Ascending aorta (tissue), 2 donors: ENCODE data around the gene VDR. TPM values are rescaled to one million over a fixed set of nuclear protein-coding genes. Genes with fewer than 3 reads are reported as not detected.

Experiments
- DNase-seq, 2 donors: peaks; one replicate each; pipeline ENCODE4 v3.0.0-alpha.2; 2019; ENCODE audit warnings: low spot score in 2 of 2
- H3K27ac ChIP-seq, 2 donors: fragments of 200-600 bp; sonication (generic); one replicate each; pipeline ENCODE4 v1.5.1; 2016 to 2017; ENCODE audit warnings: mild to moderate bottlenecking in 1 of 2
- H3K27me3 ChIP-seq: fragments of 200-600 bp; sonication (generic); one replicate; pipeline ENCODE4 v1.5.1; 2017
- H3K36me3 ChIP-seq, 2 donors: fragments of 200-600 bp; sonication (generic); one replicate each; pipeline ENCODE4 v1.5.1; 2016
- H3K4me1 ChIP-seq, 2 donors: fragments of 200-600 bp; sonication (generic); one replicate each; pipeline ENCODE4 v1.5.1; 2016 to 2017; ENCODE audit warnings: mild to moderate bottlenecking in 1 of 2
- H3K4me3 ChIP-seq, 2 donors: fragments of 200-600 bp; sonication (generic); one replicate each; pipeline ENCODE4 v1.5.1; 2016 to 2017; ENCODE audit warnings: mild to moderate bottlenecking in 1 of 2
- H3K9me3 ChIP-seq, 2 donors: fragments of 200-600 bp; sonication (generic); one replicate each; pipeline ENCODE4 v1.5.1; 2016
- intact Hi-C: fragments of 100-400 bp; cut with DNase I; formaldehyde crosslinking; loops from one replicate; pipeline ENCODE4 v1.15.1; 2023
- total RNA-seq: library from RNA; depleted of rRNA; stranded (reverse); fragments of >200 nt; gene quantifications from one replicate; pipeline ENCODE4 v1.1.0, GENCODE V29; 2016
- TF ChIP-seq, protein P1 (sequence below), 3 experiments: fragments of 200-600 bp in 2 of 3; fragments of 450-650 bp in 1 of 3; sonication (generic) in 2 of 3; IDR thresholded peaks; one replicate each; pipeline ENCODE4 v1.5.1; 2016 to 2019; ENCODE audit warnings: antibody characterized with exemption in 3 of 3, mild to moderate bottlenecking in 1 of 3, moderate library complexity in 1 of 3

VDR gene
- total RNA-seq, 1 donor from 2014 or later: 13.1 TPM

GRCh38 chr12:47941871-47942613 lies 37.2 kb upstream of the VDR start:
- Histone ChIP-seq H3K9me3 (no peaks in the 10 kb centered on the region), H3K4me1 (peaks cover 0 to 4% of the 10 kb centered on the region in 2 donors), H3K36me3 (no peaks in the 10 kb centered on the region), H3K27me3 (no peaks in the 10 kb centered on the region), H3K27ac (no peak overlapping the region), H3K4me3 (no peak overlapping the region)
- TF ChIP-seq, protein P1, sequence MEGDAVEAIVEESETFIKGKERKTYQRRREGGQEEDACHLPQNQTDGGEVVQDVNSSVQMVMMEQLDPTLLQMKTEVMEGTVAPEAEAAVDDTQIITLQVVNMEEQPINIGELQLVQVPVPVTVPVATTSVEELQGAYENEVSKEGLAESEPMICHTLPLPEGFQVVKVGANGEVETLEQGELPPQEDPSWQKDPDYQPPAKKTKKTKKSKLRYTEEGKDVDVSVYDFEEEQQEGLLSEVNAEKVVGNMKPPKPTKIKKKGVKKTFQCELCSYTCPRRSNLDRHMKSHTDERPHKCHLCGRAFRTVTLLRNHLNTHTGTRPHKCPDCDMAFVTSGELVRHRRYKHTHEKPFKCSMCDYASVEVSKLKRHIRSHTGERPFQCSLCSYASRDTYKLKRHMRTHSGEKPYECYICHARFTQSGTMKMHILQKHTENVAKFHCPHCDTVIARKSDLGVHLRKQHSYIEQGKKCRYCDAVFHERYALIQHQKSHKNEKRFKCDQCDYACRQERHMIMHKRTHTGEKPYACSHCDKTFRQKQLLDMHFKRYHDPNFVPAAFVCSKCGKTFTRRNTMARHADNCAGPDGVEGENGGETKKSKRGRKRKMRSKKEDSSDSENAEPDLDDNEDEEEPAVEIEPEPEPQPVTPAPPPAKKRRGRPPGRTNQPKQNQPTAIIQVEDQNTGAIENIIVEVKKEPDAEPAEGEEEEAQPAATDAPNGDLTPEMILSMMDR (IDR thresholded peaks at IDR 0.05): peak in 1 of 3 experiments; percentile 21
- intact Hi-C loops: no loop called here
- peak in 1 of 2 donors; percentile 56 for DNase-seq

GRCh38 chr12:47941475-47941780 lies 36.6 kb upstream of the VDR start:
- Histone ChIP-seq H3K4me3 (no peak overlapping the region), H3K27me3 (no peaks in the 10 kb centered on the region), H3K27ac (no peak overlapping the region), H3K36me3 (no peaks in the 10 kb centered on the region), H3K9me3 (no peaks in the 10 kb centered on the region), H3K4me1 (peaks cover 0 to 4% of the 10 kb centered on the region in 2 donors)
- peak in 1 of 2 donors; percentile 52 for DNase-seq
- intact Hi-C loops: no loop called here
- TF ChIP-seq, protein P1 (IDR thresholded peaks at IDR 0.05): no peak

DNA sequence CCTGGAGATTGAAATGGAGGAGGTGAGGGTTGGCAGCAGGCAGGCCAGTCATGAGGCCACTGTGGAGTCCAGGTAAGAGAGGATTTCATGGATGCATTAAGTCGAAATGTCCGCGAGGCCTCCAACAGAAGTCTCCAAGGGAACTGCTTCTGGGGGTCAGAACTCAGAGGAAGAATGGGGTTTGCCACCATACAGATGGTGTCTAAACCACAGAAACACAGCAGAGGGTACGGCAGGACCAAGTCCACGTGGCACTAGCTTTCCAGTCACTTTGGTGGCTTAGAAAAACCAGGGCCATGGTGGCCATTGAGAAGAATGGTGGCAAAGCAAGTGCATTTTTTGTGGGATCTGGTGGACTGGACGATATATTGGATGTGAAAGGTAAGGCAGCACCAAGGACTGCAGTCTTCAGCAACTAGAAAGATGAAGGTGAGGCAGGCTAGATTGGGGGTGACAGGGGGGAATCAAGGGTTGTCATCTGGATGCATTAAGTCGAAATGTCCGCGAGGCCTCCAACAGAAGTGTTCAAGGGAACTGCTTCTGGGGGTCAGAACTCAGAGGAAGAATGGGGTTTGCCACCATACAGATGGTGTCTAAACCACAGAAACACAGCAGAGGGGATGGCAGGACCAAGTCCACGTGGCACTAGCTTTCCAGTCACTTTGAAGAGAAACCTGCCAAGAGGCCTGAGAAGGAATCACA lies 36.1 kb upstream of the VDR start:
- Histone ChIP-seq H3K36me3 (no peaks in the 10 kb centered on the region), H3K9me3 (no peaks in the 10 kb centered on the region), H3K4me1 (peaks cover 0 to 4% of the 10 kb centered on the region in 2 donors), H3K4me3 (no peak overlapping the region), H3K27ac (no peak overlapping the region), H3K27me3 (no peaks in the 10 kb centered on the region)
- DNase-seq: peak in 1 of 2 donors; percentile 41
- intact Hi-C loops: no loop called here
- TF ChIP-seq, protein P1 (IDR thresholded peaks at IDR 0.05): no peak

- intact Hi-C loops: no loop called here
- Histone ChIP-seq H3K4me3 (no peak overlapping the region), H3K27me3 (no peaks in the 10 kb centered on the region), H3K27ac (no peak overlapping the region), H3K4me1 (peaks cover 0 to 4% of the 10 kb centered on the region in 2 donors), H3K36me3 (no peaks in the 10 kb centered on the region), H3K9me3 (no peaks in the 10 kb centered on the region)
- TF ChIP-seq, protein P1 (IDR thresholded peaks at IDR 0.05): no peak
- DNase-seq: peak in 1 of 2 donors; percentile 47
These were observed 34.3 kb upstream of the VDR start for GRCh38 chr12:47939009-47939601.

DNA sequence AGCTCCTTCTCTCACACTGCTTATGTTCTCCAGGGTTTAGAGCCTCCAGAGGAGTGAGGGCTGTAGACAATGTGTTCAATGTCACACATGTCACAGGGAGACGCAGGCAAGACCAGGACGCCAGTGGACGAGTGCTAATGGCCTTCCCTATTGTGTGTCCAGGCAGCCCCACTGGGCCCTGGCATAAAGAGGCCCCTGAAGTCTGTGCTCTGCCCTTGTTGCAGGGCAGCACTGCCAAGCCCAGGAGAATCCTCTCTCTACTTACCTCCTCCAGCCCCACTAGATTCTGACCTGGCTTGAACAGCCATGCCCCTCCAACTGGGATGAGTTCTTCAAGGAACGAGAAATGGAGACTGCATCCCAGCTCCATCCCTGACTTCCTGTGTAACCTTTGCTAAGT lies 33.8 kb upstream of the VDR start:
- Histone ChIP-seq H3K36me3 (no peaks in the 10 kb centered on the region), H3K9me3 (no peaks in the 10 kb centered on the region), H3K4me3 (no peak overlapping the region), H3K27ac (no peak overlapping the region), H3K27me3 (no peaks in the 10 kb centered on the region), H3K4me1 (peaks cover 0 to 4% of the 10 kb centered on the region in 2 donors)
- peak in 1 of 2 donors; percentile 30 for DNase-seq
- TF ChIP-seq, protein P1 (IDR thresholded peaks at IDR 0.05): no peak
- intact Hi-C loops: no loop called here
